ENCODE data around the gene ALOXE3.
"Not testable (repeated sequence)": the region's sequence is repeated elsewhere in the genome, so short reads cannot be mapped to it uniquely, and the experiment has no call there.

ALOXE3 gene

GRCh38 chr17:8122422-8122923 is 4.2 kb upstream of the ALOXE3 start:
- no peak for DNase-seq (ENCODE audit: low read depth)

DNA sequence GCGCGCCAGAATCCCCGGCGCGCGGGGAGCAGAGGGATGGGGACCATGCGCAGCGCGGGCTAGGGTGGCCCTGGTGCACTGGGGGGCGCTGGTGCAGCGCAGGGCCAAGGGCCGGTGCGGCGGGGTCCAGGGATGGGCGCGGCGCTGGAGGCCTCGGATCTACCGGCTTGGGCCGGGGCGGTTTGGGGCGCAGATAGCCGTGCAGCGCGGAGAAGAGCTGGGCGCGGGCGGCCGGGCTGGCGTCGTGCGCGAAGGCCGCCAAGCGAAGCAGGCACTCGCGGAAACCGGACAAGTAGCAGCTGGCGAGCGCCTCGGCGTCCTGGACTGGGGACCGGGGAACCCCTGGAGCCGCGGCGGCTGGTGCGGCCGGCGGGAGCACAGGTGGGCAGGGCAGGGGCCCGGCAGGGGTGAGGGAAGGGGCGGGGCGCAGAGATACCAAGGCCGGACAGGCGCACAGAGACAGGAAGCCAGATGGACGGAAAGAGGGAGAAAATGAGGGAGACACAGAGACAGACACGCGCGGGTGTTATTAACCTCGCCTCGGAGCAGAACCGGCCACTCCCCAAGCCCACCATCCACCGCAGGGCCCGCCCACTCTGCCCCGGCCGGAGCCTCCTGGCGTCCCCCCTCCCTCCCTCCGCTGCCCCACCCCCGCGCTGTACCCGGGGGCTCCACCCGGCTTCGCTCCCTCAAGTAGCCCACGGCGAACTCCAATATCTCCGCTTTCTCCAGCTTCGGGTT is 3.5 kb upstream of the ALOXE3 start:
- DNase-seq (ENCODE audit: low read depth), result no peak

- no peak for DNase-seq (ENCODE audit: low read depth)
Measured at GRCh38 chr17:8121407-8121680, 3.0 kb upstream of the ALOXE3 start.

- no peak for DNase-seq (ENCODE audit: low read depth)
Measured at GRCh38 chr17:8120520-8121406, 2.4 kb upstream of the ALOXE3 start.

- peak; percentile 80 for DNase-seq (ENCODE audit: low read depth)
Measured at GRCh38 chr17:8119581-8120519, 1.5 kb upstream of the ALOXE3 start.

DNA sequence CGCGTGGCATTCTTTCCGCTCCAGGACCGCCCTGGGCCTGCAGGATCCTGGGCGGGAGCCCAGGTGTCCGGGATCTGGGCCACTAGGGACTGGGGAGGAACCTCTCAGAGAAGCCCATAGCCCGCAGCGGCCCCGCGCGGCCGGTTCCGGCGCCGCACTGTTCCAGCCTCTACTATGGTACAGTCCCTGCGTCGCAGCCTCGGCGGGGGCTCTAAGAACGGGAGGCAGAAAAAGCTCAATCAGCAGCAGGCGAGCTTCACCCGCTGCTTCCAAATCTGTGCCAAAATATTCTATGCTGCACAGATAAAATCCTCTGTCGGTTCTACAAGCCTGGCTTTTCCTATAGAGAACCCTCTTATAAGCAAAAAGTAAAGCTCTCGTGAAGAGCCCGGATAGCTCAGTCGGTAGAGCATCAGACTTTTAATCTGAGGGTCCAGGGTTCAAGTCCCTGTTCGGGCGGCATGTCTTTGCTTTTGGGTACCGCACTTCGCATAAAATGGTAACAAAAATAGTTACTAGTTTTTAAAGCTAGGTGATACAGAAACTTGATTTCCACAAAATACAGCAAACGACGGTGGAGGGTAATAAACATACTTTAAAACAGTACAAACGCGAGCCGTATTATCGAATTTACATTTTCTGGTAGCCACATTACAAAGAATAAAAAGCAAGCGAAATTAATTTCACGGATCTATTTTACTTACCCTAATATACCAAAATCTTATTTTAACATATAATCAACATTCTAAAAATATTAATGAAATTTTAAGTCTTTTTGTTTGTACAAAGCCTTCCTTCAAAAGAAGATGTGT is 661 bp upstream of the ALOXE3 start:
- DNase-seq (ENCODE audit: low read depth), result no peak

DNA sequence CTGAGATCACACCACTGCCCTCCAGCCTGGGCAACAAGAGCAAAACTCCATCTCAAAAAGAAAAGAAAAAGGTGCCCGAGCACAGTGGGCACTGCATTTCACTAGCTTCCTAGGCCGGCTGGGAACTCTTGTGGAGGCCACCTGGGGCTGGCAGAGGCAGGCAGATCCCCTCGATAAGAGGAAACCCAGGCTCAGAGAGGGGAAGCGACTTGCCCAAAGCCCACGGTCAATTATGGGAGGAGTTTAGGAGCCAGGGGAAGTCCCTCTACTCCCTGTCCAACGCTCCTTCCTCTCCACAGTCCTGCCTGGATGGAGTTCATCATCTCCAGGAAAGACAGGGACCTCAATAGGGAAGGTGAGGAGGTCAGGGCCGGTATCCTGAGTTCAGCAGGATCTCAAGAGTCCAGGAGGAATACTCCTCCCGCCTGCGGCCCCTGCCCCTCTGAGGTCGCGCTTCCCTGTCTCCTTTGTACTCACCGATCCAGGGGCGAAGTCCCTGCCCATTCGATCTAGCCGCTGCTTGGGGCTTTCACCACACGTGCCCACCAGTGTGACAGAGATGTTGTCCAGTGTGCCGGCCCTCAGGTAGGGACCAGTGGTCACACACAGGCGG is 841 bp downstream of the ALOXE3 start:
- DNase-seq (ENCODE audit: low read depth), result no peak

DNA sequence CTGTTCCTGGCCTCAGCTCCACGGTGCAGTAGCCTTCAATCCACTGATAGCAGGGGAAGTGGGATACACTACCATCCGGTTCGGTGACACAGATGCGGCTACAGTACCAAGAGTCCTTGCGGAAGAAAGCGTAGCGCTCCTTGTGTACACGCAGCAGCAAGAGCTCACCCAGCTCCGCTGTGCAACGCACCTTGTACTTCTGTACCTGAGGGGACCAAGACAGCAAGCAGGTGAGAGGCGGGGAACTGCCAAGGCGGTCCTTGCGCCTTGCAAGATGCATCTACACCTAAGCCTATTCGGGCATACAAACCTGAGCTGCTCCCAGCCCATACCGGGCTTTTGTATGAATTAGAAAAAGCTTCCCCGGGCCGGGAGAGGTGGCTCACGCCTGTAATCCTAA is 1.5 kb downstream of the ALOXE3 start:
- no peak for DNase-seq (ENCODE audit: low read depth)

DNA sequence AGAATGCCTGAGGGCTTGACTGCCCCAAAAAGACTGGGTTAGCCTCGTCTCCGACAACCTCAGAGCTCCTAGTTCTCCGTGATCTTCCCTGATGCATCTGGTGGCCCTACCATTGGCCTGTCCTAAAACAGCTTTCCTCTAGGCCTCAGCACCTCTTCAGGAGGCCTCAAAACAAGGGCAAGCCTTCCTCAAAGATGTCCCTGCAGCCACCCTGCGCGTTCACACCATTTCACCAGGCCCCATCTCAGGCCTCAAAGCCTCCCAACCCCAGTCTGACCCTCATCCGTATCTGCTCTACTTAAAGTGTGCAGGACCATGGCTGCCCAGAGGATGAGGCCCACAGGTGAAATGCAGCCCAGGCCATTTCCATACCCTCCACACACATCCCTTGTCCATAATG is 7.4 kb downstream of the ALOXE3 start:
- DNase-seq (ENCODE audit: low read depth), result no peak

DNA sequence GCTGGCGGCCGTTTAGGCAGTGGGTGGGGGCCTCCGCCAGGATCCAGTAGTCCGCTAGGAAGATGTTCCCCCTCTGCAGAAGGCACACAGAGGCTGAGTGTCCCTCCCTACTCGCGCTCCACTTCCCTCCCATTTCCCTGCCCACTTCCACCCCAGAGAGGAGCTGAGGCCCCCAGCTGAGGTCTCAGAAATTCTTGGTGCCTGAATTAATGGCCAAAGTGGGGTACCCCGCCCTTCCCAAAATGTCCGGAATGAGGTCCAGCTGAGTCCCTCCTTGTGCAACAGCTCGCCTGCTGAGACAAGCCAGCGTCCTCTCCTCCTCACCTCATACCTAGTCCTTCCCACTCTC is 7.9 kb downstream of the ALOXE3 start:
- DNase-seq (ENCODE audit: low read depth), result no peak

DNA sequence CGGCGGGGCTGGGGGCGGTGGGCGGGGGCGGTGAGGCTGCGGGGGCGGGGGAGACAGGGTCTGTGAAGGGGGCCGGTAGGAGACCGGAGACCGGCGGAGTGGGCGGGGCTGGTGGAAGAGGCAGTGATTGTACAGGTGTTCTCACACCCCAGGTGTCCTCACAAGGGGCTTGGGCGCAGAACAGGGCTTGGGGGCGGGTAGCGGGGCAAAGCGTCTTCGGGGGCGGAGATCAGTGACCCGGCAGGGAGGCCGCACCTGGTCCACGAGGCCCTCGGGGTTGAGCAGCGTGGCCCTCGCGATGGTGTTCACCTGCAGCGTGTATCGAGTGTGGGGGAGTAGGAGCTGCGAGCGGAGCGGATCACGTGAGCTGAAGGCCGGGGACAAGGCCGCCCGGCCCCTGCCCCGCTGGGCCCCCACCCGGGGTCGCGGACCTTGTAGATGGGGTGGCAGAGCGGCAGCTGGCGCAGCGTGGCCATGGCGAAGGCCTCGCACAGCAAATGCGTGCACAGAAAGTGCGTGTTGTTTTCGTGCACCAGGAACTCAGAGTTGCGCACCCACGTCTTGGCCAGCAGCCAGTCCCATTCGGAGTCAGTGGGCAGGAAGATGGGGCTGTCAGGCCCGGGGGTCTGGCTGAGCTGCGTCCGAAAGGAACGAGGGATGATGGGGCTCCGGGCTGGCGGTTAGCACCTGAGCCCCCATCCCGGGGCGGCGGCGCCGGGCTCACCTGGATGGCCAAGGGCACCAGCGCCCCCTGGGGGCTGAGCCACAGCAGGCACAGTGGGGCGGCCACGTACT is 8.5 kb downstream of the ALOXE3 start:
- DNase-seq (ENCODE audit: low read depth), result no peak

- DNase-seq (ENCODE audit: low read depth), result no peak
Measured at GRCh38 chr17:8108972-8109660, 9.2 kb downstream of the ALOXE3 start.

DNA sequence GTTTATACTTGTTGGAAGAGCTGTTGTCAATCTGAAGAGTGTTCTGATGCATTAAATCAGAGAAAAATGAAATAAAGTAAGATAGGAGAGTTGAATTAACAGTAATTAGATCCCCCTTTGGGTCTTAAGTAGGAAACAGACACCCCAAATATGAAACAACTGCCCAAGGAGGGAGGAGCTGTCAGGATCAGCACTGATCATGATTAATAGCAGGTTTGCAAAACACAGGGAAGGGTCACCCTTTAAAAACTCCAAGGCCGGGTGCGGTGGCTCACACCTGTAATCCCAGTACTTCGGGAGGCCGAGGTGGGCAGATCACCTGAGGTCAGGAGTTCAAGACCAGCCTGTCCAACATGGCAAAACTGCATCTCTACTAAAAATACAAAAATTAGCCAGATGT is 11.3 kb downstream of the ALOXE3 start:
- DNase-seq (ENCODE audit: low read depth), result not testable (repeated sequence)

GRCh38 chr17:8105957-8106398 is 12.3 kb downstream of the ALOXE3 start:
- DNase-seq (ENCODE audit: low read depth), result no peak

- no peak for DNase-seq (ENCODE audit: low read depth)
Measured at GRCh38 chr17:8104911-8105310, 13.4 kb downstream of the ALOXE3 start.

- DNase-seq (ENCODE audit: low read depth), result no peak
Measured at GRCh38 chr17:8103549-8103948, 14.8 kb downstream of the ALOXE3 start.

- DNase-seq (ENCODE audit: low read depth), result no peak
Measured at GRCh38 chr17:8101721-8102120, 16.6 kb downstream of the ALOXE3 start.

GRCh38 chr17:8100763-8101162 is 17.6 kb downstream of the ALOXE3 start:
- DNase-seq (ENCODE audit: low read depth), result no peak

- DNase-seq (ENCODE audit: low read depth), result no peak
Measured at GRCh38 chr17:8100111-8100510, 18.2 kb downstream of the ALOXE3 start.

DNA sequence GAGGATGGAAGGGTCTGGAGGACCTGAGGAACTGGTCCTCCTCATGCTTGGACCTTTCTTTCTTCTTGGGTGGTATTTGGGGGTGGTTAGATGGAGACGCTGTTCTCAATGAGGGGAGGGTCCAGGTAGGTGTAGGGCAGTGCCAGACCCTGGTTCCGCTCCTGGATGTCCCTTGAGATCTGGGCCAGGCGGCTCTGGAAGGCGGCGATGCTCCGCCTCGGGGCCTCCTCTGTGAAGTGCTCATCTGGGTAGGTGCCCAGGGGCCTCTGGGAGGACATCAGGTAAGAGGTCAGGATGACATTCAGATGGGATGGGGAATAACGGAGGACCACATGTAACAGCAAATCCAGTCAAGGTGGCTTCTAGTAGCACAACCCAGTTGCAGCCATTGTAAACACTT is 21.8 kb downstream of the ALOXE3 start:
- DNase-seq (ENCODE audit: low read depth), result no peak

All from non-pigmented ciliary epithelial cell (primary cell).